NCI-H1694 treated with DMSO at 0.1 percent for 48 hours (cell line): ENCODE measurements around the gene CAPN14.

ENCODE experiments used
- DNase-seq: peaks from one replicate; lab custom pipeline; 2025; lab: John Stamatoyannopoulos, UW

CAPN14 gene

GRCh38 chr2:31227110-31227509 lies 9.8 kb upstream of the CAPN14 start:
- no peak for DNase-seq

- DNase-seq: no peak
Measured at GRCh38 chr2:31226266-31226665, 9.0 kb upstream of the CAPN14 start.

- DNase-seq: no peak
Measured at GRCh38 chr2:31223749-31224148, 6.4 kb upstream of the CAPN14 start.

DNA sequence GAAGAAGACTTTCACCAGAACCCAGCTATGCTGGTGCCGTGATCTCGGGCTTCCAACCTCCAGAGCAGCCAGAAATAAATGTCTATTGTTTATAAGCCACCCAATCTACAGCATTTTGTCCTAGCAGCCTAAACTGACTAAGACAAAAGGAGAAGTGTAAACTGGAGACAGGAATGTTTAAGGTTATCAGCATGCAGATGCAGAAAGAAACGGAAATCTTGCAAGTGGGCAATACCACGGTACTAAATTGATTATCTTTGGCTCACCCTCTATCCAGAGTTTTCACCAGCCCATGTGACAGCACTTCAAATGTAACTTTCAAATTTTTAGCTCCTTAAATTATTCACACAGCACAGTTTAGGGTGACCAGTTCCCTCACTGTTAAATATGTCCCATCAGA lies 5.7 kb upstream of the CAPN14 start:
- DNase-seq: no peak

- no peak for DNase-seq
Measured at GRCh38 chr2:31222071-31222470, 4.8 kb upstream of the CAPN14 start.

GRCh38 chr2:31221544-31221943 lies 4.2 kb upstream of the CAPN14 start:
- no peak for DNase-seq

- no peak for DNase-seq
Measured at GRCh38 chr2:31219131-31219969, 2.0 kb upstream of the CAPN14 start.

DNA sequence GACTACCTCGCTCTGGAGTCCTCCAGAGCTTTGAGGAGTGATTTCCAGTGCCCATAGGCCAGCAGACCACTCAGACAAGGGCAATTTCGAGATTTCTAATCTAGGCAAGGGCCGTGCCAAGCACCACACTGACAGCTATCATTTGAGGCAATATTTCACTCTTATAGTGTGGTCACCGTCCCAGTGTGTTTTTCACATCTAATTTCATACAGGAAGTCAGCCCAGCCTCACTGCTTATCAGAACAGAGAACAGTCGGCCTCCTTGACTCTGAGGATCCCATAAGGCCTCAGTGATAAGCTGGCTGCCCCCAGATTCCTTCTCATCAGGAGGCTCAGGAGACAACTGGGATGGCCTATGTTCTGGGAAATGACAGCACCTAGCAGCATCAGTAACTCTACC lies 581 bp downstream of the CAPN14 start:
- DNase-seq: no peak

- no peak for DNase-seq
Measured at GRCh38 chr2:31214444-31214915, 2.8 kb downstream of the CAPN14 start.

- no peak for DNase-seq
Measured at GRCh38 chr2:31213601-31214443, 3.5 kb downstream of the CAPN14 start.

GRCh38 chr2:31212659-31213600 lies 4.4 kb downstream of the CAPN14 start:
- no peak for DNase-seq

- no peak for DNase-seq
Measured at GRCh38 chr2:31208240-31208639, 9.1 kb downstream of the CAPN14 start.

DNA sequence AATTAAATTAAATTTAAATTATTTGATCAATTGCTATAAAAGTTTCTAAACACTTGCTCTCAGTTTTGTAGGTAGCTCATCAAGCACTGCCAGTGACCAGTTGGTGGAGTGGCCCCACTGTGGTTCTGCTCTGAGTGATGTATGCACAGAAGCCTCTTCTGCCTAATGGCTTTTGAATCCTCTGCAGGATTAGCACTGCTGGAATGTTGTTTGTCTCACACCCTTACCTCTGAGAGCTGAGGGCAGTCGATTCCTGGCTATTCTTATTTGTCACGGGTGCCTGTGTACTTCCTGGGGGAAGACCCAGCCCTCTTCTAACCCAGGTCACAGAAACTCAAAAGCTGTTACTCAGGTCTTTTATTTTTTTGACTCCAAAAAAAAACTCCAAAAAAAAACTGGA lies 9.5 kb downstream of the CAPN14 start:
- DNase-seq: no peak

DNA sequence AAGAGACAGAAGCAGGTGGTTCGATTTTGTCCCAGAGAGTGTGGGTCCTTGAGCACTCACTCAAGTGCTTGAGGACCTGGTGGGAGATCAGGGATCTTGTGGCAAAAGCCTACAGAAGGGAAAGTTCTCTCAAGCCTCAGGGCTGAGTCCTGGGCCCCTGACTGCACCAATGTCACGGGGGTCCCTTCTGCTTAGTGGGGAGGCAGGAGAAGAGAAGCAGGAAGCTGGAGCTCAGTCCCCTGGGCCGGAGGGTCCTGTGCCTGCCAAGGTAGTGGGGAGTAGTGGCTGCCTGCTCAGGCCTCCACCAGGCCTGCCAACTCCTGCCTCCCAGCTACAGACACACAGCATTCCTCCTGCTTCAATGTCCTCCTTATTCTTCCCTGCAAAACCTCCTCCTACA lies 11.7 kb downstream of the CAPN14 start:
- DNase-seq: no peak

GRCh38 chr2:31205186-31205585 lies 12.1 kb downstream of the CAPN14 start:
- no peak for DNase-seq

- DNase-seq: peak; percentile 71
Measured at GRCh38 chr2:31204783-31205182, 12.5 kb downstream of the CAPN14 start.

DNA sequence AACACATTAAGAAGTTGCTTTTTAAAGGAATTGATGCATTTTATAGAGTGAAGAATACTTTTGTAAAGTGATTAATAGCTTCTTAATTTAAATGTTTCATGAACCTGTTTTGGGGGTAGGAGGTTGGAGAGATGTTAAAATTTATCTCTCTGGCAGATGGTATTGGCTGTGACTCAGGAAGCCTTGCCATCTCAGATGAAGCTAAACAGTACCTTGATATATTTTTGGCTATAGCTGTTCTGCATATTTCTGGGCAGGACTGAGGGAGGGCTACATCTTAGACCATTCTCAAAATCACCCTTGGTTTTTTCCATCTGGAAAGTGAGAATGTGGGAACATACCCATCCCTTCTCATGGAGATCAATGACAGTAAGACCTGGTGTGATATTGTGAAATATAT lies 13.4 kb downstream of the CAPN14 start:
- DNase-seq: peak; percentile 21

DNA sequence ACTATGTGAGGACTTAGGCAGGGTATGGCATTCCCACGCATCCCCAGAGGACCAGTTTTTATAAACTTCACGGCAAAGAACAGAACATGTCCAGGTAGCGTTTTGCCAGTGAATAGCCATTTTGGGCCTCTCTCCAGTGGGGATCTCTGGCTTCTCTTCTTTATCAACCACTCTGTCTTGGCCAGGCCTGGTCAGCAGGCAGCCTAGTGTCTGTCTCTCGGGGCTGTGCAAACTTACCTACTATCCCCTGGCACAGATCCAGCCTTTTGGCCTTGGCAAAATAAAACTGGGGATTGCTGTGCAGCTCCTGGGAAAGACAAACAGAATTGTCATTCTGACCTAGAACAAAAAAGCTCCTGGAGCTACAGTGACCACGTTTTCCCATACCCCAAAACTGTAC lies 14.5 kb downstream of the CAPN14 start:
- no peak for DNase-seq

DNA sequence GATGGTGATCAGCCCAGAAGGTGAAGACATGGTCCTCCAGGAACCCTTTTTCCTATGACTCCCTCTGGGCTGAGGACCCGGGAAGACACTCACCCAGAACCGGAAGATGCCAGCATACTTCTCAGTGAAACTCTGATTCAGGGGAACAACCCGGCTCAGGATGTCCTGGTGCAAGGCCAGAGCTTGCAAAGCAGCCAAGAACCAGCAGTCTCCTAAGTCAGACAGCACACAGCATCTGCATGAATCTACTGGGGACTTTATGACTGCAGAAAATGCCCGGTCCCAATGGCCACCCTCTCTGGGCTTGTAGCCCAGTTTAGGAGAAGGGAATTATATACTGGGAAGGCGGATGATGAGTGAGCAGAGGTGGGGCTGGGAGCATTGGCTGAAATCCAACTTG lies 15.3 kb downstream of the CAPN14 start:
- no peak for DNase-seq

GRCh38 chr2:31200972-31201371 lies 16.3 kb downstream of the CAPN14 start:
- DNase-seq: no peak

DNA sequence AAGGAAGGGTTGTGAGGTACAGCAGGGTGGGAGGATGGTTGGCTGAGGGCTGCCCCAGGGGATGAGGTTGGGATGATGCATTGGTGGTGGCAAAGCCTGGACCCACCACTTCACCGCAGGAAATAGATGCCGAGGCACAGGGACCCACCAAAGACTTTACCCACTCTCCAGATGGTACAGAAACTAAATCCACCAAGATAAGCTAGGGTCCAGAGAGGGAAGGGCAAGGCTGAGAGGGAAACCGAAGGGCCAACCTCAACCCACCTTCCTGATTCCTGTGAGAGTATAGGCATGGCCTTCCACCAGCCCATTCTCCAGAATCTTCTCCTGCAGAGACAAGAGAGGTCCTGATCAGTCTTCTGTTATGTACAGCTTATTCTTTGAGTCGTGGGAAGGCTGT lies 18.1 kb downstream of the CAPN14 start:
- no peak for DNase-seq

- no peak for DNase-seq
Measured at GRCh38 chr2:31197669-31198068, 19.6 kb downstream of the CAPN14 start.
